Right lobe of liver (tissue), 6 donors: ENCODE results near the gene KHDC4. TPM values are rescaled to one million over a fixed set of nuclear protein-coding genes. Genes with fewer than 3 reads are reported as not detected.

ENCODE experiments used
- ATAC-seq, 4 donors: fragments of 200-7000 bp; cut with Tn5 transposase; one replicate each; pipeline ENCODE4 v1.9.1; 2020; ENCODE audit warnings: mild to moderate bottlenecking in 4 of 4, moderate library complexity in 4 of 4
- DNase-seq, 3 donors: peaks; one replicate each; pipeline ENCODE4 v3.0.0-alpha.2; 2020
- H3K27ac ChIP-seq, 3 donors: fragments of 200-600 bp; one replicate each; pipeline ENCODE4 v1.8.0; 2022
- H3K27me3 ChIP-seq, 2 donors: fragments of 200-600 bp; one replicate each; pipeline ENCODE4 v1.8.0; 2022
- H3K36me3 ChIP-seq, 4 donors: fragments of 200-600 bp; sonication (generic) in 1 of 4; one replicate each; pipeline versions ENCODE4 v1.5.1 to v1.8.0; 2017 to 2022; ENCODE audit warnings: control low read depth in 1 of 4
- H3K4me1 ChIP-seq, 4 donors: fragments of 200-600 bp; sonication (generic) in 1 of 4; one replicate each; pipeline versions ENCODE4 v1.5.1 to v1.8.0; 2017 to 2022; ENCODE audit warnings: control low read depth in 1 of 4
- H3K4me3 ChIP-seq, 3 donors: fragments of 200-600 bp; one replicate each; pipeline ENCODE4 v1.8.0; 2022
- H3K9me3 ChIP-seq, 4 donors: fragments of 200-600 bp; sonication (generic) in 1 of 4; one replicate each; pipeline versions ENCODE4 v1.5.1 to v1.8.0; 2017 to 2022; ENCODE audit warnings: control low read depth in 1 of 4
- POLR2A ChIP-seq: fragments of 450-650 bp; IDR thresholded peaks from one replicate; pipeline ENCODE4 v1.6.1; 2017; ENCODE audit warnings: antibody characterized with exemption, mild to moderate bottlenecking
- WGBS: methylation state at CpG from one replicate; pipeline ENCODE4 v1.1.6; 2018; ENCODE audit warnings: low coverage, low lambda C conversion rate; ENCODE audit not compliant: insufficient coverage; ENCODE audit errors: missing lambda C conversion rate; 5-methylcytosine and 5-hydroxymethylcytosine counted together
- intact Hi-C, 2 donors: fragments of 100-400 bp; cut with DNase I; formaldehyde crosslinking; loops; one replicate each; pipeline versions ENCODE4 v1.11.2 to v1.14.1; 2022
- total RNA-seq, 6 experiments: library from RNA; depleted of rRNA in 2 of 6; stranded (reverse); fragments of >200 nt in 2 of 6; fragmentation: NEBNext Ultra II Directional in 3 of 6; extraction: Animal tissue kit (Norgen Biotek cat#: 25700) in 3 of 6; gene quantifications; one replicate each; pipeline versions ENCODE4 v1.1.0 to v1.2.4, GENCODE V29; 2016 to 2023
- TF ChIP-seq, protein P1 (sequence below), 4 donors: fragments of 200-600 bp in 3 of 4; fragments of 450-650 bp in 1 of 4; IDR thresholded peaks; one replicate each; pipeline versions ENCODE4 v1.5.1 to v1.8.0; 2016 to 2022; ENCODE audit warnings: antibody characterized with exemption in 4 of 4, mild to moderate bottlenecking in 2 of 4
- donor health status: DM: no; HTN: yes; CAD: no.
- donor health status: DM: no; HTN: no; CAD: no.
- donor health status: DM: no; HTN: no; CAD: no.
- donor health status: DM: no; HTN: yes; CAD: no.
- donor health status: DM: no; HTN: yes; CAD: no.

The KHDC4 gene
- total RNA-seq, 6 experiments from 2014 or later: 14.1 to 19.0 (median 17.2) TPM

DNA sequence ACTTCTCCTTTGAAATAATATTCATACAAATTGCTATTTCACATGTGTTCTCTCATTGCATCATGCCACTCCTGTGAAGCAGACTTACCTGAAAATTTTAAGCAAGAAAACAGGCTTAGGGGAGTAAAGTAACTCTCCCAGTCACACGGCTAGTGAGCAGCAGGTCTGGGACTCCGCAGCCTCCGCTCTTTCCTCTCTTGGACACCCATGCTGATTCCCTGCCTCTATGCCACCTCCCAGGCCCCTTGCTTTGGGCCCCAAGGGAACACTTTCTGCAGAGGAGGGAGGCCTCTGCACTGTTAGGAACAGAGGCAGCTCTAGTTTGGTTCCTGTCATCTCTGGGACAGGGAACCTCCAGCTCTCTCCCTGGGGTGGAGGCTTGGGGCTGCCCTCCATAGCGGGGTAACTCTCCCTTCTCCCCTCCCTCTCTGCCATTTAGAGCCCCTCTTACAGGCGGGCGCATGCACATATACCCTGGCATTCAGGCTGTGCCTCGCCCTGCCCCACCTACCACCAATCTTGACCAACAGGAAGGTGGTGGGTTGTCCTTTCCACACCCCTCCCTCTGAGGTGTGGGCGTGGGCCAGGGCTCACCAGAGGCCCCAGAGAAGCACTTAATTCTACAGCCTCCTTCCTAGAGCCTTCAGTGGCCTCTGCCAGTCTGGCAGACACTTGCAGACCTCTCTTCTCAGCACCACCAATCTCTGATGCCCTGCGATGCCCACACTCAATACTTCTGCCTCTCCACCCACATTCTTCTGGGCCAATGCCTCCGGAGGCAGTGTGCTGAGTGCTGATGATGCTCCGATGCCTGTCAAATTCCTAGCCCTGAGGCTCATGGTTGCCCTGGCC is 7.0 kb upstream of the KHDC4 start, which contains the start of gene RXFP4:
RXFP4 (plus strand) TSS at position 646 of the 852 bp plus-strand sequence; CDS start at position 718, 72 bp downstream.
- Histone ChIP-seq H3K4me1 (peaks cover 0 to 9% (median 3%) of the 10 kb centered on the region in 4 donors), H3K4me3 (no peak within 1 kb of the TSS), H3K36me3 (no peaks in the 10 kb centered on the region), H3K9me3 (no peaks in the 10 kb centered on the region), H3K27me3 (no peaks in the 10 kb centered on the region), H3K27ac (peak within 1 kb of the TSS; percentile 10 to 51 (median 37))
- TF ChIP-seq, protein P1, sequence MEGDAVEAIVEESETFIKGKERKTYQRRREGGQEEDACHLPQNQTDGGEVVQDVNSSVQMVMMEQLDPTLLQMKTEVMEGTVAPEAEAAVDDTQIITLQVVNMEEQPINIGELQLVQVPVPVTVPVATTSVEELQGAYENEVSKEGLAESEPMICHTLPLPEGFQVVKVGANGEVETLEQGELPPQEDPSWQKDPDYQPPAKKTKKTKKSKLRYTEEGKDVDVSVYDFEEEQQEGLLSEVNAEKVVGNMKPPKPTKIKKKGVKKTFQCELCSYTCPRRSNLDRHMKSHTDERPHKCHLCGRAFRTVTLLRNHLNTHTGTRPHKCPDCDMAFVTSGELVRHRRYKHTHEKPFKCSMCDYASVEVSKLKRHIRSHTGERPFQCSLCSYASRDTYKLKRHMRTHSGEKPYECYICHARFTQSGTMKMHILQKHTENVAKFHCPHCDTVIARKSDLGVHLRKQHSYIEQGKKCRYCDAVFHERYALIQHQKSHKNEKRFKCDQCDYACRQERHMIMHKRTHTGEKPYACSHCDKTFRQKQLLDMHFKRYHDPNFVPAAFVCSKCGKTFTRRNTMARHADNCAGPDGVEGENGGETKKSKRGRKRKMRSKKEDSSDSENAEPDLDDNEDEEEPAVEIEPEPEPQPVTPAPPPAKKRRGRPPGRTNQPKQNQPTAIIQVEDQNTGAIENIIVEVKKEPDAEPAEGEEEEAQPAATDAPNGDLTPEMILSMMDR (IDR thresholded peaks at IDR 0.05): no peak
- TF ChIP-seq POLR2A: no peak
- WGBS: 79% methylated on average over 7 of the region's 11 CpGs
- intact Hi-C loops: loop anchor here in 1 of 2 donors (5.0 kb wide), 1 partner anchor 41 kb away; no protein-coding TSS in a partner anchor
- DNase-seq: no peak
- peak in 1 of 4 donors; percentile 3 for ATAC-seq

DNA sequence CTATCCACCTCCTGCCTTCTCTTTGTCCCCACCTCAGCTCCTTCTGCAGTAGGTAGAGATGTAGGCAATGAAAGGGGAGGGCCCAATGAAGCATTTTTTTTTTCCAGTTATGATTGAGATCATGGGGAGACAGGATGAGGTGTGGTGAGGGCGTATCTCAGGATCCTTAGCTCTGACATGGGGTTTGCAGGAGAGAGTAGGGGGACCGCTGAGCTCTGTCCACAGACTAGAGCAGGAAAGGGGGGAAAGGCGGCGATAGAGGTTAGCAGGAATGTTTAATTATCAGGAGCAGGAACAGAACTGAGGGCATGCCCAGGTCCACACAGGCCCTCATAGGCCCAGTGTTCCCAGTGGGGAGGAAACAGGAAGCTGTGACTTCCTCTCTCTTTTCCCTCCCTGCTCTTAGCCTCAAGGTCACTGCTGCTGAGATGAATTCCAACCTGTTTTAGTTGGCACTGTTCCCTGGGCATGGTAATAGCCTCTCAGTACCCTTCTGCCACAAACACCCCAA is 6.3 kb upstream of the KHDC4 start:
- TF ChIP-seq, protein P1 (IDR thresholded peaks at IDR 0.05): no peak
- peak; percentile 11 for TF ChIP-seq POLR2A
- peak overlapping the region; percentile 10 to 43 (median 37) for H3K27ac ChIP-seq
- DNase-seq (no peak), ATAC-seq (peak; percentile 72 to 80 (median 79))
- WGBS: 46% methylated on average over 4 of the region's 4 CpGs
- intact Hi-C loops: loop anchor here in 1 of 2 donors (5.0 kb wide), 1 partner anchor 42 kb away; no protein-coding TSS in a partner anchor
- H3K4me3 ChIP-seq: no peak overlapping the region
- H3K9me3 ChIP-seq: no peaks in the 10 kb centered on the region
- no peaks in the 10 kb centered on the region for H3K27me3 ChIP-seq
- no peaks in the 10 kb centered on the region for H3K36me3 ChIP-seq
- peaks cover 0 to 9% (median 3%) of the 10 kb centered on the region in 4 donors for H3K4me1 ChIP-seq

DNA sequence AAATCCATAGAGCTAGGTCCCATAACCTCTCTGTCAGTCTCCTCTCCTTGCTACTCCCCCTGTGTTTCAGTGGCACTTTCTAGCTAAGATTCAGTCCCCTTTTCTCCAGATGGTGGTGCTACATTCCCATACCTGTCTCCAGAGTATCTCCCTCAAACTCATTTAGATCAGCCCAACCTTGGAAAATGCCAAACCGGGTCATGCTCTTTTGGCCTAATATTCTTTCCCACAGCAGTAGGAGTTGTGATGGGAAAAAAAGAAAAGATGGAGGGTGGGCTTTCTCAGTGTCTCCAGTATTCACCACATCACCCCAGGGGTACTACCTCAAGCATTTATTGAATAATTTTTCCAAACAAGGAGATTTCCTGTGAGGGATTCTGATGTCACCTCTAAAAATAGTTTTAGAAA is 4.0 kb upstream of the KHDC4 start:
- intact Hi-C loops: loop anchor here in 1 of 2 donors (5.0 kb wide), 1 partner anchor 49 kb away; no protein-coding TSS in a partner anchor

DNA sequence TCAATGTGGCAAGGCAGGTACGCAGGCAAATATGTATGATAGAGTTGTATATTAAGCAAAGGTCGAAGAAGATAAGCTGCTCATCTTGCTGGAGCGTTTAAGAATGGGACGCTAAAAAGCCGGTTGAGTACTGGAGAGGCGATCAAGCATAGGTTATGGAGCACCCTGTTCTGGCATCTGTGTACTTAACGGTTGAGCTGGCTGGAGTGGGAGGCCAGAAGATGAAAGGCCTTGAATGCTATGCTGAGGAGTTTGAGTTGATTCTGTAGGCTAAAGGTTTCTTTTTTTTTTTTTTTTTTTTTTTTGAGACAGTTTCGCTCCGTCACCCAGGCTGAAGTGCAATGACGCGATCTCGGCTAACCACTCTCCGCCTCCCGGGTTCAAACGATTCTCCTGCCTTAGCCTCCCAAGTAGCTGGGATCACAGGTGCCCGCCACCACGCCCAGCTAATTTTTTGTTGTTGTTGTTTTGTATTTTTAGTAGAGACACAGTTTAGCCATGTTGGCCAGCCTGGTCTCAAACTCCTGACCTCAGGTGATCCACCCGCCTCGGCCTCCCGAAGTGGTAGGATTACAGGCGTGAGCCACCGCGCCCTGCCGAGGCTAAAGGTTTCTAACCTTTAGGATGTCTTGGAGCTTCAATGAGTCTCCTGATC is 850 bp upstream of the KHDC4 start:
- TF ChIP-seq POLR2A: no peak
- TF ChIP-seq, protein P1 (IDR thresholded peaks at IDR 0.05): no peak
- DNase-seq: no peak
- 85% methylated on average over 23 of the region's 24 CpGs for WGBS
- no peaks in the 10 kb centered on the region for H3K9me3 ChIP-seq
- ATAC-seq: peak in 1 of 4 donors; percentile 4
- peak overlapping the region; percentile 56 to 97 (median 91) for H3K4me3 ChIP-seq
- H3K27ac ChIP-seq: peak overlapping the region; percentile 71 to 83 (median 82)
- intact Hi-C loops: loop anchor here in 1 of 2 donors (5.0 kb wide), 1 partner anchor 52 kb away; no protein-coding TSS in a partner anchor
- H3K27me3 ChIP-seq: no peaks in the 10 kb centered on the region
- peaks cover 0 to 27% (median 16%) of the 10 kb centered on the region in 4 donors for H3K36me3 ChIP-seq
- peaks cover 0 to 30% (median 9%) of the 10 kb centered on the region in 4 donors for H3K4me1 ChIP-seq

More for the DNA sequence above, 4.0 kb upstream of the KHDC4 start:
- Histone ChIP-seq H3K4me1 (peaks cover 0 to 11% (median 5%) of the 10 kb centered on the region in 4 donors), H3K27ac (no peak overlapping the region), H3K4me3 (no peak overlapping the region), H3K27me3 (no peaks in the 10 kb centered on the region), H3K9me3 (no peaks in the 10 kb centered on the region), H3K36me3 (no peaks in the 10 kb centered on the region)
- ATAC-seq (peak; percentile 41 to 61 (median 54)), DNase-seq (no peak)
- TF ChIP-seq POLR2A: no peak
- TF ChIP-seq, protein P1 (IDR thresholded peaks at IDR 0.05): peak; percentile 55 to 69 (median 61)
- whole genome bisulfite sequencing: 0% methylated on average over 1 of the region's 1 CpG
